ENCODE data around the gene ZNF99. TPM values are rescaled to one million over a fixed set of nuclear protein-coding genes. Genes with fewer than 3 reads are reported as not detected.
"Not testable (repeated sequence)": the region's sequence is repeated elsewhere in the genome, so short reads cannot be mapped to it uniquely, and the experiment has no call there.

ZNF99 gene
- under 1 TPM; 0.20 to 0.67 (median 0.30) TPM for polyA plus RNA-seq (ENCODE audit: insufficient read length in 10 of 10)
- long read RNA-seq, donor 1: 0 reads
- long read RNA-seq, donor 2: 0 reads
- long read RNA-seq, donor 3: 0 reads
- long read RNA-seq, donor 4: 0 reads
- long read RNA-seq, donor 5: 0 reads
- long read RNA-seq, donor 6: 0 reads
- long read RNA-seq, donor 7: 0 reads
- long read RNA-seq, donor 8: 0 reads
- long read RNA-seq, donor 9: 0 reads

DNA sequence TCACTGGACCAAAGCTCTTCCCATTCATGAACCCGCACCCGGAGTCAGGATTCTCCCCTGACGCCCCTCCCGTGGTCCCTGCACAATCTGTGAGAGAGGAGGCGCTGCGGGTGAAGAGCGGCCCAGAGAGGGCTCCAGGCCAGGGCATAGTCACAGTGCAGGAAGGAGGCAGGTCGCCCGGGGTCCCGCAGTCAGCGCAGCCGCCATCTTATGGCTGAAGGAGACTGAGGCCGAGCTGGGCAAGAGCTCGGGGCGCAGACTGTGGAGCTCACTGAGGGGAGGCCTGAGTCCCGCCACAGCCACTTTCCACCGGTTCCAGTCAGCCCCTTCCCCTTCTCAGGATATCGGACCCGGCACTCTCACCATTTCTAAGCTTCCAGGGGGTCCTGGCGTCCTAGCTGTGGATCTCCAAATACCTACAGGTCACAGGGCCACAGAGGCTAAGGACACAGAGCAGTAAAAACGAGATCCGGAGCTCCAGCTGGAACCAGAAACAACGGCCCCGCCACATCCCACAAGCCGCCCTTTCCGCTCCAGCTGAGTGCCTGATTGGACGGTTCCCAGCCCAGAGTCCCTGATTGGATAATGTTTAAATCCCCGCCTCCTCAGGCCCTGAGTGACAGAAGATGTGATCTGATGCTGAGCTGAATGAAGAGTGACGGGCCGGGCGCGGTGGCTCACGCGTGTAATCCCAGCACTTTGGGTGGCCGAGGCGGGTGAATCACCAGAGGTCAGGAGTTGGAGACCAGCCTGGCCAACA is at the start of gene ZNF99:
Gene ZNF99 (minus strand): TSS at position 501 of the 760 bp plus-strand sequence. CDS start 135 bp downstream, at position 366.
- peak; percentile 52 to 86 (median 77) for DNase-seq

DNA sequence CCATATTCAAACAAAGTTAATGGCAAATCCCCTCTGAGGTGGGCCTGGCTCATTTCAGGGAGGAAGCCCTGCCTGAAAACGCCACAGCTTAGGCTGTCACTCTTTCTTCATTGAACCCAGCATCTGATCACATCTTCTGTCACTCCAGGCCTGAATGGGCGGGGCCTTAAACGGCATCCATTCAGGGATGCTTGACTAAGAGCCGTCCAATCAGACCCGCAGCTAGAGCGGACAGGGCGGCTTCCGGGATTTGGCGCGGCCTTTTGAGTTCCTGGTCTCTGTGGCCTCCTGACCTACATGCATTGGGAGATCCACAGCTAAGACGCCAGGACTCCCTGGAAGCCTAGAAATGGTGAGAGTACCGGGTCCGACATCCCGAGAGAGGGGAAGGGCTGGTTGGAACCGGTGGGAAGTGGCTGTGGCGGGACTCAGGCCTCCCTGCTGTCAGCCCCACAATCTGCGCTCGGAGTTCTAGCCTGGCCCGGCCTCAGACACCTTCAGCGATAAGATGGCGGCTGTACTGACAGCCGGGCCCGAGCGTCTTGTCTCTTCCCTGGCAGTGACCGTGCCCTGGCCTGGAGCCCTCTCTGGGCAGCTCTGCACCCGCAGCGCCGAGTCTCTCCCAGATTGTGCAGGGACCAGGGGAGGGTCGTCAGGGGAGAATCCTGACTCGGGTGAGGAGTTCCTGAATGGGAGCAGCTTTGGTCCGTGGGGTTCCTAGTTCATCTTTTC is 48.2 kb upstream of the ZNF99 start, which contains the start of gene ZNF723:
Gene ZNF723 (plus strand): TSS at position 261 of the 732 bp plus-strand sequence. CDS start 89 bp downstream, at position 350.
- no peak for DNase-seq

DNA sequence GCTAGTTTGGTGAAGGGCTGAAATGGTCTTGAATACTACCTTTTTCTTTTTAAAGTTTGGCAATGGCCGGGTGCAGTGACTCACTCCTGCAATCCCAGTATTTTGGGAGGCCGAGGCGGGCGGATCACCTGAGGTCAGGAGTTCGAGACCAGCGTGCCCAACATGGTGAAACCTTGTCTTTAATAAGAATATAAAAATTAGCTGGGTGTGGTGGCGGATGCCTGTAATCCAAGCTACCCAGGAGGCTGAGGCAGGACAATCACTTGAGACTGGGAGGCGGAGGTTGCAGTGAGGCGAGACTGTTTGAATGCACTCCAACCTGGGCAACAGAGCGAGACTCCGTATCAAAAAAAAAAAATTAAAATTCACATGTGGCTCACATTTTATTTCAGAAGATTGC is 47.3 kb upstream of the ZNF99 start:
- no peak for DNase-seq

DNA sequence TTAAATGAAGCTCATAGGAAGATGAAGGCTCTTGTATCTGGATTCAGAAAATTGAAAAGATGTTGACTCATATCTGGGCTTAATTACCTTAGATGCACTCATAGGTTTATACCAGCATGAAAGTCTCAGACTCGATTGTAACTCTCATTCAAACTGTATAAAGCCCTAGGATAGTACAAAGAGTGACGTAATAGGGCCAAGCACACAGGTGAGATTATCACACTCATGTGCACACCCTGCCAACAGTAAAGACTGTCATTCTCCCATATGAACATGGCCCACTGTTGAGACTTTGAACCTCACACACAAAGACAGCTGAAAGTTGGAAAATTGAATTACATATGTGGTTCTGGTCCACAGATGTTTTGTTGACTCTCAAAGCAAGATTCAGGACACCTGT is 30.2 kb upstream of the ZNF99 start:
- no peak for DNase-seq

DNA sequence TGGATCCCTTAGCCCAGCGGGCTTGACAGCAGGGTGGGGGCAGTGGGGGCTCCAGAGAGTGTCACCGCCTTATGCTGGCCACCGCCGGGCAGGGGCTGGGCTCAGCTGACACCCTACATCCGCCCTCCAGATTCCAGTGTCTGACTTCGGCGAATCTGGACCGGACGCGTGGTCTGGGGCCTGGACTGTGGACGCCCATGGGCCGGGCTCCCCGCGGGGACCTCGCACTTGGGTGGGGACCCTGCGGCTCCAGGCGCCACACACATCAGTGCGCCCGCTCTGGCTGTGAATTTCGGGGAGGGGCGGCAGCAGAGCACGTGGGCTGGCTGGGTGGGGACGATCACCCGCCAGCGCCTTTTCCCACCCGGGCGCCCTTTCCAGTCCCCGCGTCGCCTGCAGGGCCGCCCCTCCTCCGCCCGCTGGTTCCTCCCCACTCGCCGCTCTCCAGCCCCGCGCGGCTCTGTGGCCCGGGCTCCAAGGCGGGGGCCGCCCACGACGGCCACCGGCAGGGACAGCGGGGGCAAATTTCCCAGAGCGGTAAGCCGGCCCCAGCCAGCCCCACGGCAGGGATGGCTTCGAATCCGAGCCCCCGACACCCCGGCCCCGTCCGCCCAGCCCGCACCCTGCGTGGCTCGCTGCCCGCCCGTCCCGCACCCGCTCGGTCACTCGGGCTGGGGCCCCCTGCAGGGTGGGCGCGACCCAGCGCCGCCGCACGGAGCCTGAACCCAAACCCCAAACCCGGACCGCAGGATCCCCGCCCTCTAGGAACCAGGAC is 23.3 kb upstream of the ZNF99 start:
- DNase-seq: no peak

DNA sequence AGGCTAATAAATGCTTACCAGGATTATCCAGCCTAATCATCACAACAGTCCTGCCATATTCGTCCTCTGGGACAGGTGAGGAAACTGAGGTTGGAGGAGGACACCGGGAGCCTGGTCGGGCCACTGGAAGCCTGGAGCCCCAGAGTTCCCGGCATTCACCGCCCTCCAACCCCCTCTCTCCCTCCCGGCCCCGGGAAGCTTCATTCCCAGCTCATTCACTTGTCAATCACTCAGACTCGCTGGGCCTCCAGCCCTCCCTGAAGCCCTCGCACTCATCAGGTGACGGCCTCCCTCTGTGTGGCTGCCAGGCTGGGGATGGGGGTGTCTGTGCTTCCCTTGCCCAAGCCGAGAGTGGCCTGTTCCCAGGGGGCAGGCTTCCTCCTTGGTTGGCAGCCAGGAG is 22.5 kb upstream of the ZNF99 start:
- no peak for DNase-seq

DNA sequence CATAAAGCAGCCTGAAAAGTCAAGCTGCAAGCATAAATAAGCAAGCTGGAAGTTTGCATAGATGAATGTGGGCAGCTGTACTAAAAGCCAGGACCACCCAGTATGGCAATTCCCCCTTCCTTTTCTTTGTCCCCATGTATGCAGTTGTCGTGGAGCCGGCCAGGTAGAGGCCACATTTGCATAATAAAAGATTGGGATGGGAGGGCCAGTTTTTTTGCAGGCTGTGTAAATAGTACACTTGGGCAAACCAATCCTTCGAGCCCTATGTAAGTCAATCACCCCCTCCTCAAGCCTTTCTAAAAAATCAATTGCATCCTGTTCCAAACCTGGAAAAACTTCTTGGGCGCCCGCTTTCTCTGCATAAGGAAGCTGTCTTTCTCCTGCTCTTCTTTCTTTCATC is 13.1 kb upstream of the ZNF99 start:
- no peak for DNase-seq

DNA sequence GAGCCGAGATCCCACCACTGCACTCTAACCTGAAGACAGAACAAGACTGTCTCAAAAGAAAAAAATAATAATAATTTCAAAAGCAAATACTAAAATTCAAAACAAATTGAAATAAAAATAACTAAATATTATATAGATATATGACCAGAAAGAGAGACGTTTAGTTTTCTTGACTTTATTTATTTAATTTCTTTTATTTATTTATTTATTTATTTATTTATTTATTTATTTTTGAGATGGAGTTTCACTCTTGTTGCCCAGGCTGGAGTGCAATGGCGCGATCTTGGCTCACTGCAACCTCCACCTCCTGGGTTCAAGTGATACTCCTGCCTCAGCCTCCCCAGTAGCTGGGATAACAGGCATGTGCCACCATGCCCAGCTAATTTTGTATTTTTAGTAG is 8.9 kb upstream of the ZNF99 start:
- not testable (repeated sequence) for DNase-seq

DNA sequence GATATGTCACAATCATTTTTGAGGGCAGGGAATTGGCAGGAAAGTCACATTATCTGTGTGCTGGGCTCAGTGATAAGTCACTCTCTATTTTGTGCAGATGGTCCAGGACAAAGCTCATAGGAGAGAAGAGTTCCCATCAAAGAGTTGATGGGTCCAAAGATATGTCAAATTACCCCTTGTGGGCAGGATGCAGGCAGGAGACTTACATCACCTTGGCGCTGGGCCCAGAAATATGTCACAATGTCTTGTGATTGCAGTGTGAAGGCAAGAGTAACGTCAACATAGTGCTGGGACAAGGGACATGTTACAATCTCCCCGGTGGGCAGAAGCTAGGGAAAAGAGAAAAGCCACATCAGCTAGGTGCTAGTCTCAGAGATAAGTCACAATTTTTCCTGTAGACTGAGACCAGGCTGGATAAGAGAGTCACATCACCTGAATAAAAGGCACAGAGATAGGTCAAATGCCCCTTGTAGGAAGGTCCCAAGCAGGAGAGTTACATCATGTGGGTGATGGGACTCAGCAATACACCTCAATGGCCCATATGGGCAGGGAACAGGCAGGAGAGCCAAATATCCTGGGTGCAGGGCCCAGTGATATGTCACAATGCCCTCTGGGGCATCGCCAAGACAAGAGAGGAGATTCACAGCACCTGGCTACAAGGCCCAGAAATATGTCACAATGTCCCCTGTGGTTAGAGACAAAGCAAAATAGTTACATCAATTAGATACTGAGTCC is 47.9 kb downstream of the ZNF99 start:
- DNase-seq: no peak

DNA sequence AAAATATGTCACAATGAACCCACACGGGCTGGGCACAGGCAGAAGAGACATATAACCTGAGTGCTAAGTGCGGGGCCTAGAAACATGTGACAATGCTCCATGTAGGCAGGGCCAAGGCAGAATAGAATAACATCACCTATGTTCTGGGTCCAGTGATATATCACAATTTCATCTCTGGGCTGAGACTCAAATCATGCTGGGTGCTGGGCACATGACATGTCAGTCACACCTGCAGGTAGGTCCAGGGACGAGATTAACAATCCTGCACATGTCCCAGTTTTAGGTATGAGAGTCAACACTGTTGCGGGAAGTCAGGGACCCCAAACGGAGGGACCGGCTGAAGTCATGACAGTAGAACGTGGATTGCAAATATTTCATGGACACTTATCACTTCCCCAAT is 50.3 kb downstream of the ZNF99 start:
- no peak for DNase-seq

DNA sequence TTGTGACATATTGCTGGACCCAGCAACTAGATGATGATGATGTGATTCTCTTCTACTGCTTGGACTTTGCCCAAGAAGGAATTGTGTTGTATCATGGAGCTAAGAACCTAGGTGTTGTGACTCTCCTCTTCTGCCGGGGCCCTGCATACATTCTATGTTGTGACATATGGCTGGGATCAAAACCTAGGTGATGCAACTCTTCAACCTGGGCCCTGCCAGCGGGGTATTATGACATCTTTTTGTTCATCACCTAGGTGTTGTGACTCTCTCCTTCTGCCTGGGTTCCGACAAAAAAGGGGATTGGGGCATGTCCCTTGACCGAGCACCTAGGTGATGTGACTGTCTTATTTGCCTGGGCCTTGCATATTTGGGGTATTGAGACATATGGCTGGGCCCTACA is 55.7 kb downstream of the ZNF99 start:
- DNase-seq: not testable (repeated sequence)

DNA sequence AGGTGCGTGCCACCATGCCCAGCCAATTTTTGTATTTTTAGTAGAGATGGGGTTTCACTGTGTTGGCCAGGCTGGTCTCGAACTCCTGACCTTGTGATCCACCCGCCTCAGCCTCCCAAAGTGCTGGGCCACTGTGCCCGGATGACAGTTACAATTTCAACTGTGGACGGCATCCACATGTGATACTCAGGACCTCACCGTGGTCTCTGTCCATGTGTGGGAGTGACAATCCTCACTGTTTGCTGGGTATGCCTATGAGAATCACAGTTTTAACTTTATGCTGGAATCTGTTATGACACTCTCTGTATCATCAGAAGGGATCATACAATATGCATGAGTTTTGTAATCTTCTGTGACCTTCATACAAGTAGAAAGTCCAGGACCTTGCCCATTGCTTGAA is 62.4 kb downstream of the ZNF99 start:
- DNase-seq: not testable (repeated sequence)

DNA sequence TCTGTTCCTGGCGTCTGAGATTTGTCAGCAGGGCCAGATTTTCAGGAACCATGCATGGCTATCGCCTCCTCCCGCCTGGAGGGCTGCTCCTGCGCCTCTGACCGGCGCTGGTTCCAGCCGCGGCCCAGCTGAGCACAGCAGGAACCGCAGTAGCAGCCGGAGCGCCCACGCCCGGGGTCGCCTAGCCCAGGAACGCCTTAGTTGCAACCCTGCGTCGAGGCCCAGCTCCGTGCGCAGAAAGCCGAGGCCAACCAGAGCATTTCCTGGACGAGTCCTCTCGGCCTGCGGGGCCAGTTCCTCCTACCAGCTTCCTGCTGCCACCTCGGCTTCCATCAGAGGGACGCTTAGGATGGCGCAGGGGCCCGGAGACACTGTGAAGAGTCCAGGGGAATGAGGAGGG is 75.0 kb downstream of the ZNF99 start:
- DNase-seq: no peak

DNA sequence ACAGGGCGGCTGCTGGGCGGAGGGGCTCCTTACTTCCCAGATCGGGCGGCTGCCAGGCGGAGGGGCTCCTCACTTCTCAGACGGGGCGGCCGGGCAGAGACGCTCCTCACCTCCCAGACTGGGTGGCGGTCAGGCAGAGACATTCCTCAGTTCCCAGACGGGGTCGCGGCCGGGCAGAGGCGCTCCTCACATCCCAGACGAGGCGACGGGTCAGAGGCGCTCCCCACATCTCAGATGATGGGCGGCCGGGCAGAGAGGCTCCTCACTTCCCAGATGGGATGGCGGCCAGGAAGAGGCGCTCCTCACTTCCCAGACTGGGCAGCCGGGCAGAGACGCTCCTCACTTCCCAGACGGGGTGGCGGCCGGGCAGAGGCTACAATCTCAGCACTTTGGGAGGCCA is 80.9 kb downstream of the ZNF99 start:
- not testable (repeated sequence) for DNase-seq

DNA sequence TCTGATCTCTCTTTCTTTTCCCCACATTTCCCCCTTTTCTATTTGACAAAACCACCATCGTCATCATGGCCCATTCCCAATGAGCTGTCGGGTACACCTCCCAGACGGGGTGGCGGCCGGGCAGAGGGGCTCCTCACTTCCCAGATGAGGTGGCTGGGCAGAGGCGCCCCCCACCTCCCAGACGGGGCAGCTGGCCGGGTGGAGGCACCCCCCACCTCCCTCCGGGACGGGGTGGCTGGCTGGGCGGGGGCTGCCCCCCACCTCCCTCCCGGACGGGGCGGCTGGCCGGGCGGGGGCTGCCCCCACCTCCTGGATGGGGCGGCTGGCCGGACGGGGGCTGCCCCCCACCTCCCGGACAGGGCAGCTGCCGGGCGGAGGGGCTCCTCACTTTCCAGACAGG is 81.3 kb downstream of the ZNF99 start:
- not testable (repeated sequence) for DNase-seq

Other genes starting within 250 kb of the ZNF99 start
- gene ZNF492, start 149.8 kb downstream of the ZNF99 start, polyA plus RNA-seq (ENCODE audit: insufficient read length in 10 of 10): 1 to 10 TPM in 7 of 10 donors, under 1 TPM in 3; 0.87 to 1.9 (median 1.1) TPM
- under 1 TPM in 1 of 10 donors, not detected in 9; 0.08 TPM for gene ZNF723, start 48.1 kb upstream of the ZNF99 start, polyA plus RNA-seq (ENCODE audit: insufficient read length in 10 of 10)
- gene ZNF728, start 219.0 kb upstream of the ZNF99 start, polyA plus RNA-seq (ENCODE audit: insufficient read length in 10 of 10): under 1 TPM in 6 of 10 donors, not detected in 4; 0.13 to 0.27 (median 0.17) TPM